GM21723 (cell line): ENCODE data around the gene MTF2.
"Not testable (repeated sequence)": the region's sequence is repeated elsewhere in the genome, so short reads cannot be mapped to it uniquely, and the experiment has no call there.

Experiments used
- ATAC-seq: cut with Tn5 transposase; IDR thresholded peaks from one replicate; pipeline ENCODE4 v1.9.1; 2021; ENCODE audit warnings: mild to moderate bottlenecking, moderate library complexity; ENCODE audit not compliant: unreplicated experiment

MTF2 gene

GRCh38 chr1:93137604-93138292 lies 58.7 kb downstream of the MTF2 start:
- no peak for ATAC-seq

- ATAC-seq: no peak
These were observed 61.0 kb downstream of the MTF2 start for GRCh38 chr1:93140106-93140505.

GRCh38 chr1:93142161-93142560 lies 63.1 kb downstream of the MTF2 start:
- no peak for ATAC-seq

GRCh38 chr1:93143136-93143535 lies 64.1 kb downstream of the MTF2 start:
- ATAC-seq: no peak

GRCh38 chr1:93143769-93144168 lies 64.7 kb downstream of the MTF2 start:
- no peak for ATAC-seq

GRCh38 chr1:93148001-93148400 lies 68.9 kb downstream of the MTF2 start:
- no peak for ATAC-seq

- ATAC-seq: no peak
These were observed 71.6 kb downstream of the MTF2 start for GRCh38 chr1:93150729-93151128.

GRCh38 chr1:93151474-93151873 lies 72.4 kb downstream of the MTF2 start:
- no peak for ATAC-seq

GRCh38 chr1:93152835-93153234 lies 73.8 kb downstream of the MTF2 start:
- no peak for ATAC-seq

GRCh38 chr1:93154898-93155297 lies 75.8 kb downstream of the MTF2 start:
- ATAC-seq: no peak

- ATAC-seq: no peak
These were observed 76.3 kb downstream of the MTF2 start for GRCh38 chr1:93155335-93155734.

- no peak for ATAC-seq
These were observed 80.3 kb downstream of the MTF2 start for GRCh38 chr1:93159337-93159736.

- ATAC-seq: not testable (repeated sequence)
These were observed 84.2 kb downstream of the MTF2 start for GRCh38 chr1:93163314-93163713.

- ATAC-seq: no peak
These were observed 85.7 kb downstream of the MTF2 start for GRCh38 chr1:93164816-93165215.

GRCh38 chr1:93165895-93166294 lies 86.8 kb downstream of the MTF2 start:
- ATAC-seq: not testable (repeated sequence)

- no peak for ATAC-seq
These were observed 87.9 kb downstream of the MTF2 start for GRCh38 chr1:93167006-93167405.

- not testable (repeated sequence) for ATAC-seq
These were observed 91.1 kb downstream of the MTF2 start for GRCh38 chr1:93170141-93170678.

- no peak for ATAC-seq
These were observed 92.5 kb downstream of the MTF2 start for GRCh38 chr1:93171549-93172034.

- ATAC-seq: no peak
These were observed 93.7 kb downstream of the MTF2 start for GRCh38 chr1:93172778-93173177.

- ATAC-seq: not testable (repeated sequence)
These were observed 95.6 kb downstream of the MTF2 start for GRCh38 chr1:93174638-93175037.

GRCh38 chr1:93177991-93178390 lies 98.9 kb downstream of the MTF2 start:
- no peak for ATAC-seq

- ATAC-seq: no peak
These were observed 99.3 kb downstream of the MTF2 start for GRCh38 chr1:93178418-93178817.
